ENCODE data around the gene KCNG3.

DNA sequence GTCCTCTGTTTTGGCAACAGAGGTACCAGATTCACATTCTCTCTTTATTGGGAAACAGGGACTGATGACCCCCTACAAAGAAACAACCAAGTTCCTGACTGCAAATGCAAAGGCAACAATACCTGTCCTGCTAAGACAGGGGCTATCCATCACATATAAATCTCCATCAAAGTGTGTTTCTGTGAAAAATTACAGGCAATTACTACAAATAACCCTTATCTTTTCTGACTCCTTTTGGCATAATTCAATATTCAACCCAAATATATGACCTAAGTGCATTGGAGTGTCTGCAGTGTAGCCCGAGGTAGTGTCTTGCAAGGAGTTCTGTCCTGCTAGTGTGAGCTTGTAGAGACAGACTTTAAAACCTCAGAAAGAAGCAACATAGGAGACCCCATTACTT is 35.4 kb downstream of the KCNG3 start:
- TF ChIP-seq CTCF (IDR thresholded peaks at IDR 0.05; ENCODE audit: insufficient read depth, low read length, poor library complexity, severe bottlenecking) (no peak), EZH2phosphoT487 (conservative IDR thresholded peaks at IDR 0.05; ENCODE audit: low read length) (no peak)
